DMS 273 treated with DMSO at 0.1 percent for 48 hours (cell line): Measurements from ENCODE around the gene SPNS2.

Source experiments
- DNase-seq: peaks from one replicate; lab custom pipeline; 2025; lab: John Stamatoyannopoulos, UW

Gene SPNS2

GRCh38 chr17:4503283-4504025 is 4.8 kb downstream of the SPNS2 start:
- DNase-seq, result no peak

DNA sequence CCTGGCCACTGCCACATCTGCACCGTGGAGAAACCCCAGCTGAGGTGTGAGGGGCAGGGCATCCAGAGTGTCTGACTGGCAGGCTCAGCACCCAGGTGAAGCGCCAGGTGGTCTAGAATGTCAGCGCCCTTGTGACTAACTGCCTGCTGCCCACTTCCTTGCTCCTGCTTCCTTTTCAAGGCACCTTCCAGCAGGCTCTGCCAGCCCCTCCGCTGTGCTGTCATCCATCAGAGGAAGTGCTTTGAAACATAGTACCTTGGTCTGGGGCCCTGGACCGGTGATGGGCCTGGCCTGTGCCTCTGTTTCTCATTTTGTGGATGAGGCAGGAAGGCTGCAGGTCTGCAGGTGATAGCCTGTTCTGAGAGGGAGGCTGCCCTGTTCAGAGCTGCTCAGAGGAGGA is 5.5 kb downstream of the SPNS2 start:
- DNase-seq, result no peak

GRCh38 chr17:4505187-4505586 is 6.5 kb downstream of the SPNS2 start:
- DNase-seq, result no peak

DNA sequence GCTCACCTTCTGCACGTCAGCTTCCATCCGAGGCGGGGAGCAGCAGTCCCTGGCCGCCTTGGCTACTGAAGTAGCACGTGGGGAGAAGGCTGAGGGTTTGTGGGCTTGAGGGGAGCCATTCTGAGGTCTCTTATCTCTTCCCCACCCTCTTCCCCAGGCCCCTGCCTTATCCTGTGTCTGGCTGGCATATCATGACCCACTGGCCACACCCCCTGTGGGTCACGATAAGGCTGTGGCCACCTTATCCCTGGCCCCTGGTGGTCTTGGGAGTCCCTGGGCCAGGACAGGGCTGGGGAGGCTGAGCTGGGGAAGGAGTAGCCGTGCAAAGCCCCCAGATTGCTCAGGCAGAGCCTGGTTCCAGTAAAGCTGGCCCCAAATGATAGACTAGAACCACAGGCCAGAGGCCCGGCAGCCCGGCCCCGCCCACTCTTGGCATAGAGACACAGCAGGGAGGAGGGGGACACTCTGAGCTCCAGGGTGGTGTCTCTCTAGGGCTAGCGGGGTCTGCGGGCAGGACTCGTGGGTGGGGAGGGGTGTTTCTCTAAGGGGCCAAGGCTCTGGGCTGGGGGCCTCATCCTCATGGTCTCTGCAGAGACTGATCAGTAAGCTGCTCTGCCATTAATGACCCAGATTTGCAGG is 7.6 kb downstream of the SPNS2 start:
- no peak for DNase-seq

GRCh38 chr17:4506892-4507291 is 8.2 kb downstream of the SPNS2 start:
- DNase-seq, result no peak

DNA sequence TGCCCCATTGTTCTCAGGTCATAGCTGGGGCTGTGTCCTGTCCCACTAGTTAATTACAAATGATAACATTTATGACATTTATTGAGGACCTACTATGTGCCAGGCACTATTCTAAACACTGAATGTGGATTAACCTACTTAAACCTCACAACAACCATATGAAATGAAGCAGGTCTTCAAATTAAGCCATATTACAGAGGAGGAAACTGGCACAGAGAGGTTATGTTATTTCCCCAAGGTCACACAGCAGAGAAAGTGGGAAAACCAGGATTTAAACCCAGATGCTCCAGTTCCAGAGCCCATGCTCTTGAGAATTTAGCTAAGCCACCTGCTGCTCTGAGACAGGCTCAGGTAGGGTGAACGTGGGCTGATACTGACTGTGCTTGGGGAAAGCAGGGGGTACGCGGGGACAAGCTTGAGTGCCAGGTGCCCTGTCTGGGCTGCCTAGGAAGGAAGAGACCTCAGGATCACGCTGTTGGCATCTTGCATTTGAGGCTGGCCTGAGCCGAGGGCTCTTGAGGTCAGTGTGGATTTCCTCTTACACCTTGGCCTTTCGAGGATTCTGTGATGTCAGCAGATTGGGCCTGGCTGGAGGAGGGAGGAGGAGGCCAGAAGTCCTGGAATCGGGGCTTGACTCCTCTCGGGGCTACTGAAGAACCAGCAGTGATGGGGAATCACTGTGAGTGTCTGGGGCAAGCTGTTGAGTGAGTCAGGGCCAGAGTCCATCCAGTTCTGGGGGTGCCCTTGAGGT is 8.9 kb downstream of the SPNS2 start:
- no peak for DNase-seq

DNA sequence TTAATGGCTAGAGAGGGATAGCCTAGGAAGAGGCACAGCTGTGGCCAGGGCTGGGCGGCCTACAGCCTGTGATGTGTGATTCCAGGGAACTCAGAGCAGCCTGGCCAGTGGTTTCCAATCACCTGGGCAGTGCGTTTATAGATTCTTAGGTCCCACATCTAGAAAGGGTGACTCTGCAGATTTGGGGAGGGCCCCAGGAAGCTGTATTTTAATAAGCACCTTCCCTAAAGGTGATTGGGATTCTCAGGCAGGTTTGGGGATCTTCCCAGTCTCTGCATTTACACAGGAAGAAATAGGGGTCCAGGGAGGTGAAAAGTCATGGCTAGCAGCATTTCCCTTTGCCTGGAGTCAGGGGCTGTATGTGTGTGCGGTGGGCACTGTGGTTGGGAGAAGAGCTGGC is 9.5 kb downstream of the SPNS2 start:
- no peak for DNase-seq

DNA sequence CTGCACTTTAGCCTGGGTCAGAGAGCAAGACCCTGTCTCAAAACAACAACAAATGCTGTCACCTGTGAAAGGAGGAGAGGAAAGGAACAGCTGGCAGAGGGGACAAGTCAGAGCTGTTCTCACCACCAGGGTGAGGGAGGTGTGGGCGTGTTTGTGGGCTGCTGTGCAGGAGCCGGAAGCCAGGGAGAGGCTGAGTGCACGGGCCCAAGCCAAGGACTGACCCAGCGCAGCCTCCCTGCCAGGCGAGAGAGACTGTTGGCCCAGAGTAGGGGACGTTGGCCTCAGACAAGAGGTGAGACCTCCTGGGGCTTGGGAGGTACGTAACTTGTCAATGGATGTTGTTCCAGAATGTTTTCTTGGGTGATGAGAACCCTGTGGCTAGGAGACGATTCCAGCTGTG is 10.7 kb downstream of the SPNS2 start:
- DNase-seq, result no peak

DNA sequence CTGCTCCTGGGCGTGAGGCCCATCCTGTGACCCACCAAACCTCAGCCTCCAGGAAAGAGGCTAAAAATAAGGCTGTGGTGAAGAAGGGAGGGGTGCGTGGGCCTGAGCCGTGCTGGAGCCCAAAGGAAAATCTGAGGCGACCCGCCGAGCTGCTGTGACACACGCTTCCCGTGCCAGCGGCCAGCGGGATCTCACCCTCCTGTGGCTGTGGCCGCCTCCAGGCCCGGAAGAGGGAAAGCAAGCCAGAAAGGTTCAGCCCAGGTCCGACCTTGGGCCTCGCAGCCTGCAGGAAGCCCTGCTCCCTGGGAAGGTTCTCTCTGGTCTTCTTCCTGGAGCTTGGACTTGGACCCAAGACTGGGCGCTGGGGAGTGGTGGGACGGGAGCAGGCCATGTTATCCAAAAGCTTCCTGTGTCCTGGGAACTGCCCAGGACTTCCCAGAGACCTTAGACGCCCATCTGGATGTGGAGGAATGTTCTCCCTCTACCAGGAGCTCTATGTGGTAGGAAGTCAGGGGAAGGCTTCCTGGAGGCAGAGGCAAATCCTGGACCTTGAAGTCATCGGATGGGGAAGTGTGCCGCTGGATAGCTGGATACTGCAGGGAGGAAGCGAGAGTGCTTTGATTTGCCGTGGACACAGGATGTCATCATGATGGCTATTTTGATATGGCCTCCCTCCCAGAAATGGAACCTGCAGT is 11.4 kb downstream of the SPNS2 start:
- no peak for DNase-seq

GRCh38 chr17:4510618-4510941 is 11.9 kb downstream of the SPNS2 start:
- DNase-seq, result no peak

DNA sequence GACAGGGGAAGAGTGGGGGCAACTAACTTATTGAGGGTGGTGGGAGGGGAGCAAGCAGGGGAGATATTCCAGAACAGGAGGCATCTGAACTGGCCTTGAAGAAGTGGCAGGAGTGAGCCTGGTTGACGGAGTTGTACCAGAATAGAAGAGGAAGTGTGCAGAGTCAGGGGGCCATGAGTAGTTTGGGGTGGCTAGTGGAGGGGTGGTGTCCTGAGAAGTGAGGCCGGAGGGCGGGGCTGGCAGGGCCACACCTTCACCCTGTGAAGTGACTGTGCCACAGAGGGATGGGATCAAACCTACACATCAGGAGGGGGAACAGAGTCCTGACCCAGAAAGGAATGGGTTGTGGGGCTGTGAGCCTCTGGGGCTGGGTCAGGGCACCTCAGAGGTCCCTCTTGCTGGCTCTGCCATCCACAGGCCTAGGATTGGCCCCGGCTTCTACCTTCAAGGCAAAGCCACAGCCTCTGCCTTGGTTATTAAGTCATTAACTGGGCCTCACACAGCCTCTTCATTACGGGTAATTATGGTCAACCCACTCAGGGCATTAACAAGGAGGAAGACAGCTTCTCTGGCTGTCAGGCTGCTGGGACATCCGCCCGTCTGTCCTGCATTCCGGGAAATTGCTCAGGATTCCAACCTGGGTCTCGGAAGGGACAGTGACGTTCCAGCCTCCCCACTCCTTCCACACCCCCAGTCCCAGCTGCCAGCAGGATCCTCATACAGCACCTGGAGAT is 12.7 kb downstream of the SPNS2 start:
- no peak for DNase-seq

DNA sequence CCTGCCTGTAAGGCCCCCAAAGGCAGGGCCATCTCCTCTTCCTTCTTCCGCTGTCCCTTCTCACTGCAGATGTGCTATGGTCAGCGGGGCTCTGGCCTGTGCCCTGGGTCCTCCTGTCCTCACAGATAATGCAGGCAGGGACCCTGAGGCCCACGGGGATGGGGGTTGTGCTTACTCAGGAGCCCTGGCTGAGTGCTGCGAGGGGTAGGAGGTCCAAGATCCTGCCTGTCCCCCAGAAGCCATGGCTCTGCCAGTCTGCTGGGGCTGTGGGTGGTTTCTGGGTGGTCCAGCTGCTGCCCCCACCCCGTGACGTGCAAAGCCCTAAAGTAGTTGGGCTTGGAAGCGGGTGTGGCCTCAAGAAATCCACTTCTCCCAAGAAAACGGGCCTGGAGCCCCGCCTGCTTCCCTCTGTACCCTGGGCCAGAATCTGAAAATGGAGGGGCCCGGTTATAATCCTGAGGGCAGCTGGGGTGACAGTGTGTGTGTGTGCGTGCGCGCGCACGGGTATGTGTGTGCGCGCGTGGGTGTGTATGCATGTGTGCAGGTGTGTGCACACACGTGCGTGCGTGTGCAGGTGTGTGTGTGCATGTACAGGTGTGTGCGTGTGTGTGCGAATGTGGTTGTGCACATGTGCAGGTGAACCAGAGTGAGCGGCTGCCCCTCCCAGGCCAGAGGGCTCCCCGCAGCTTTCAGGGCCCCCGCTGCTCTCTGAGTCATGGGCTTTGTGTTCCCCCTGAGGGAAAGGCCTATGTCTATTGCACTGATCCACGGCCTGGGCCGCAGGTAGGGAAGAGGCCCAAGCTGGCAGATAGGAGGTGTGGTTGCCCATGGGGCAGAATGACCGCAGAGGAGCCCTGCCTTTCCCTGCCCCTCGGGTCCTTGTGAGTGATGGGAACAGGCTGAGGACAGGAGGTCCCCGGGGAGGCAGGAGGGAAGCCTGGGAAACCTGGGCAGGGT is 13.8 kb downstream of the SPNS2 start:
- DNase-seq, result no peak

- no peak for DNase-seq
Observed at GRCh38 chr17:4513113-4514032, 14.7 kb downstream of the SPNS2 start.

- no peak for DNase-seq
Observed at GRCh38 chr17:4514206-4514605, 15.5 kb downstream of the SPNS2 start.

- DNase-seq, result no peak
Observed at GRCh38 chr17:4514779-4515178, 16.1 kb downstream of the SPNS2 start.

DNA sequence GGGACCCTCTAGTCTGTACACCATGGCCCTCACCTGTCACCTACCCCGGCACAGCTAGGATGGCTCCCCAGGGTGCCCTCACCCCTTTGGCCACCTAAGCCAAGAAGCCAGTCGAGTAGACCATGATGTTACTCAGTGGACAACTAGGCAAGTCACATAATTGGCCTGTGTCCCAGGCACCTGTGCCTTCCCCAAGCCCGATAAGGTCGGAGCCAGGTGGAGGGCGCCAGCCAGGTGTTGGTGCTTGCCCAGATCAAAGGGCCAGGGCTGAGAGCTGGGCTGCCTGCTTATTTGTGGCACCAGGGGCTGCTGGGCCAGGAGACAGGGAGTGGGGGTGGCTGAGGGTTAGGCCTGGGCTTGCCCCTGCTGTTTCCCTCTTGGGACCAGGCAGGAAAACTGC is 16.8 kb downstream of the SPNS2 start:
- no peak for DNase-seq

DNA sequence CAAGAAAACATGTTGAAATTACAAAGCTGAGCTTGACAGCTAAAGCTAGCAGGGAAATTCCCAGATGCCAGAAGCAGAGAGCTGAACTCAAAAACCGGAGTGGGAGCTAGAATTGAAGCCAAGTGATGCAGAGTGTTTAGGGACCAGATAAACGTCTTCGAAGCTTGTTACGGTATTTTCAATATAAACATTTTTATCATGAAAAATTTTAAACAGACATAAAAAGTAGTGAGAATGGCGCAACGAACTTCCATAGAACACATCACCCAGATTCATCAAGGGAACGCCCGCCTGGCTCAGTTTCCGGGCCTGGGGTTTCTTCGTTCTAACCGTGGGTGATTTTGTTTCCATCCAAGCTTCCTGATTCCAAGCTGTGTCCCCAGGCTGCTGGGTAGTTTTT is 18.1 kb downstream of the SPNS2 start:
- DNase-seq, result no peak

DNA sequence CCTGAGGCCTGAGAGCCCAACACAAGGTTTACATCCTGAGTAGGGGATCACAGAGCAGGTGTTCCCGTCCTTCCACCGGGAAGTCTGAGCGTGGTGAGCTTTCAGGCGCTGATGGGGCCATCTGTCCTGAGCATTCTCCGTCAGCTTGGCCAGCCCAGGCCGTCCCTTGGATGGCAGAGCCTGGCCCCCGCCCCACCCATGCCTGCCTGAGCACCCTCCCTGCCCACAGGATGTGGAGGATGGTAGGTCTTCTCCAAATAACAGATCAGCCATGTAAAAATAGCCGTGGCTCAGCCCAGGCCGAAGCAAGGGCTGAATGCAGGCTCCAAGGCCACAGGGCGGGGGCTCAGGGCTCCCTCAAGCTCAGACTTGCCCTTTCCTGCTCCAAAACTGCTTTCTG is 20.2 kb downstream of the SPNS2 start:
- no peak for DNase-seq

GRCh38 chr17:4519361-4519788 is 20.7 kb downstream of the SPNS2 start:
- no peak for DNase-seq
